Activated CD4-positive, alpha-beta memory T cell treated with anti-CD3 and anti-CD28 coated beads, Interleukin-2, amount 10 ng/mL, durations not matched to agents 7 days and 5 days (primary cell): ENCODE data around the gene SLC2A4. TPM values are rescaled to one million over a fixed set of nuclear protein-coding genes. Genes with fewer than 3 reads are reported as not detected.

Source experiments
- CTCF ChIA-PET: fragments of 350-600 bp; sonication (Branson Sonifier 250); formaldehyde crosslinking; loops from one replicate; lab custom pipeline; 2021; ENCODE audit warnings: antibody characterized with exemption, inconsistent platforms; lab: Charles Lee
- POLR2A ChIA-PET: fragments of 350-600 bp; sonication (Branson Sonifier 250); formaldehyde crosslinking; loops from one replicate; lab custom pipeline; 2021; ENCODE audit warnings: antibody characterized with exemption; lab: Charles Lee
- DNase-seq: peaks from one replicate; pipeline ENCODE4 v3.0.0-alpha.2; 2020
- H3K27ac Mint-ChIP-seq: one replicate; pipeline ENCODE4 v1.8.0; 2021; ENCODE audit warnings: mild to moderate bottlenecking, mixed read lengths
- H3K27me3 Mint-ChIP-seq: one replicate; pipeline ENCODE4 v1.8.0; 2021; ENCODE audit warnings: mixed read lengths
- H3K36me3 Mint-ChIP-seq: one replicate; pipeline ENCODE4 v1.8.0; 2021; ENCODE audit warnings: low read depth, mixed read lengths
- H3K4me1 Mint-ChIP-seq: one replicate; pipeline ENCODE4 v1.8.0; 2021; ENCODE audit warnings: mixed read lengths
- H3K4me3 Mint-ChIP-seq: one replicate; pipeline ENCODE4 v1.8.0; 2021; ENCODE audit warnings: mild to moderate bottlenecking, mixed read lengths
- H3K9me3 Mint-ChIP-seq: one replicate; pipeline ENCODE4 v1.8.0; 2021; ENCODE audit warnings: mixed read lengths
- total RNA-seq, 2 experiments: library from RNA; stranded (reverse); gene quantifications; one replicate each; pipeline ENCODE4 v1.2.3, GENCODE V29; 2021

Gene SLC2A4
- not detected for total RNA-seq

- H3K36me3 Mint-ChIP-seq = no peaks in the 10 kb centered on the region
- H3K9me3 Mint-ChIP-seq = no peaks in the 10 kb centered on the region
- H3K27me3 Mint-ChIP-seq = peaks cover 30% of the 10 kb centered on the region
- peaks cover 24% of the 10 kb centered on the region for H3K4me1 Mint-ChIP-seq
- CTCF ChIA-PET = interaction anchor here (0.6 to 1.5 kb wide), 4 partner anchors 15 to 30 kb away, joined by 3 to 9 read pairs (median 3); partner anchors contain the start of gene CTDNEP1
- peak within 1 kb of the TSS; percentile 56 for H3K4me3 Mint-ChIP-seq
- DNase-seq = peak; percentile 86
- POLR2A ChIA-PET = interaction anchor here (1.1 to 1.6 kb wide), 3 partner anchors 33 to 281 kb away, joined by 3 to 4 read pairs (median 3); partner anchors contain the start of gene SENP3
- no peak within 1 kb of the TSS for H3K27ac Mint-ChIP-seq
Measured at GRCh38 chr17:7281074-7281952, at the start of gene SLC2A4. Gene SLC2A4, plus strand, starts transcription at chr17:7281718. Its CDS starts 217 bp downstream, at chr17:7281935.

GRCh38 chr17:7232114-7232513, 49.4 kb upstream of the SLC2A4 start:
- peaks cover 55% of the 10 kb centered on the region for H3K36me3 Mint-ChIP-seq
- H3K4me1 Mint-ChIP-seq = peaks cover 53% of the 10 kb centered on the region

GRCh38 chr17:7233701-7234082, 47.8 kb upstream of the SLC2A4 start:
- Mint-ChIP-seq H3K9me3 (no peaks in the 10 kb centered on the region), H3K4me3 (peak overlapping the region; percentile 96), H3K27me3 (no peaks in the 10 kb centered on the region), H3K4me1 (peaks cover 54% of the 10 kb centered on the region), H3K36me3 (peaks cover 48% of the 10 kb centered on the region), H3K27ac (peak overlapping the region; percentile 81)
- no peak for DNase-seq
- CTCF ChIA-PET = interaction anchor here (6.6 kb wide), 1 partner anchor 13 kb away, joined by 44 read pairs; the partner anchor contains the start of genes ACADVL and DLG4
- POLR2A ChIA-PET = interaction anchor here (1.0 to 1.8 kb wide), 8 partner anchors 9 to 350 kb away, joined by 3 to 29 read pairs (median 6); partner anchors contain the start of genes ACADVL, CTDNEP1, DLG4 and ELP5

More at GRCh38 chr17:7232114-7232513, 49.4 kb upstream of the SLC2A4 start:
- ChIA-PET POLR2A (interaction anchor here (0.7 to 1.4 kb wide), 5 partner anchors 11 to 166 kb away, joined by 3 to 6 read pairs (median 3); no protein-coding TSS in a partner anchor), CTCF (interaction anchor here (1.0 kb wide), 1 partner anchor 64 kb away, joined by 3 read pairs; no protein-coding TSS in a partner anchor)
- Mint-ChIP-seq H3K27ac (no peak overlapping the region), H3K27me3 (no peaks in the 10 kb centered on the region), H3K9me3 (no peaks in the 10 kb centered on the region), H3K4me3 (peak overlapping the region; percentile 0)
- DNase-seq = no peak

- ChIA-PET POLR2A (interaction anchor here (0.6 to 1.8 kb wide), 9 partner anchors 8 to 350 kb away, joined by 3 to 29 read pairs (median 6); partner anchors contain the start of genes ACADVL, CTDNEP1, DLG4 and ELP5), CTCF (interaction anchor here (0.8 to 6.6 kb wide), 2 partner anchors 13 to 62 kb away, joined by 3 to 44 read pairs; partner anchors contain the start of genes ACADVL and DLG4)
- peak within 1 kb of the TSS; percentile 96 for H3K4me3 Mint-ChIP-seq
- H3K27me3 Mint-ChIP-seq = no peaks in the 10 kb centered on the region
- peak; percentile 95 for DNase-seq
- H3K36me3 Mint-ChIP-seq = peaks cover 47% of the 10 kb centered on the region
- H3K27ac Mint-ChIP-seq = peak within 1 kb of the TSS; percentile 81
- no peaks in the 10 kb centered on the region for H3K9me3 Mint-ChIP-seq
- peaks cover 54% of the 10 kb centered on the region for H3K4me1 Mint-ChIP-seq
Measured at GRCh38 chr17:7234083-7234951, 47.2 kb upstream of the SLC2A4 start, which contains the start of gene DVL2. Gene DVL2, minus strand, starts transcription at chr17:7234517. Its CDS starts 255 bp downstream, at chr17:7234262.

- POLR2A ChIA-PET = interaction anchor here (0.9 to 9.1 kb wide), 6 partner anchors 15 to 72 kb away, joined by 3 to 100 read pairs (median 6); partner anchors contain the start of genes ACADVL, CTDNEP1 and DLG4
- peak overlapping the region; percentile 64 for H3K27ac Mint-ChIP-seq
Measured at GRCh38 chr17:7235693-7236665, 45.5 kb upstream of the SLC2A4 start.

GRCh38 chr17:7236808-7237207, 44.7 kb upstream of the SLC2A4 start:
- Mint-ChIP-seq H3K27ac (peak overlapping the region; percentile 92), H3K4me3 (peak overlapping the region; percentile 87), H3K4me1 (peaks cover 72% of the 10 kb centered on the region), H3K36me3 (peaks cover 62% of the 10 kb centered on the region), H3K27me3 (no peaks in the 10 kb centered on the region), H3K9me3 (no peaks in the 10 kb centered on the region)
- ChIA-PET POLR2A (interaction anchor here (0.9 to 9.1 kb wide), 6 partner anchors 15 to 100 kb away, joined by 3 to 100 read pairs (median 6); partner anchors contain the start of genes ACADVL, ACAP1, CTDNEP1 and DLG4), CTCF (interaction anchor here (6.6 kb wide), 1 partner anchor 16 kb away, joined by 44 read pairs; the partner anchor contains the start of genes ACADVL and DLG4)
- no peak for DNase-seq

More at GRCh38 chr17:7235693-7236665, 45.5 kb upstream of the SLC2A4 start:
- DNase-seq = no peak
- Mint-ChIP-seq H3K36me3 (peaks cover 53% of the 10 kb centered on the region), H3K9me3 (no peaks in the 10 kb centered on the region), H3K4me1 (peaks cover 65% of the 10 kb centered on the region), H3K4me3 (peak overlapping the region; percentile 1), H3K27me3 (no peaks in the 10 kb centered on the region)
- CTCF ChIA-PET = interaction anchor here (6.6 kb wide), 1 partner anchor 15 kb away, joined by 44 read pairs; the partner anchor contains the start of genes ACADVL and DLG4

GRCh38 chr17:7237266-7237760, 44.2 kb upstream of the SLC2A4 start:
- peak overlapping the region; percentile 87 for H3K4me3 Mint-ChIP-seq
- CTCF ChIA-PET = interaction anchor here (1.3 to 6.6 kb wide), 2 partner anchors 16 to 23 kb away, joined by 3 to 44 read pairs; partner anchors contain the start of genes ACADVL and DLG4
- H3K36me3 Mint-ChIP-seq = peaks cover 62% of the 10 kb centered on the region
- no peak for DNase-seq
- H3K9me3 Mint-ChIP-seq = no peaks in the 10 kb centered on the region
- peaks cover 71% of the 10 kb centered on the region for H3K4me1 Mint-ChIP-seq
- H3K27me3 Mint-ChIP-seq = no peaks in the 10 kb centered on the region
- H3K27ac Mint-ChIP-seq = peak overlapping the region; percentile 92
- POLR2A ChIA-PET = interaction anchor here (0.9 to 9.1 kb wide), 7 partner anchors 13 to 99 kb away, joined by 3 to 100 read pairs (median 6); partner anchors contain the start of genes ACADVL, ACAP1, CTDNEP1 and DLG4

- CTCF ChIA-PET = interaction anchor here (0.6 to 6.6 kb wide), 3 partner anchors 17 to 483 kb away, joined by 3 to 44 read pairs (median 3); partner anchors contain the start of genes ACADVL and DLG4
- Mint-ChIP-seq H3K27me3 (no peaks in the 10 kb centered on the region), H3K4me1 (peaks cover 71% of the 10 kb centered on the region), H3K4me3 (peak overlapping the region; percentile 87), H3K9me3 (no peaks in the 10 kb centered on the region), H3K36me3 (peaks cover 64% of the 10 kb centered on the region), H3K27ac (peak overlapping the region; percentile 92)
- DNase-seq = peak; percentile 81
- POLR2A ChIA-PET = interaction anchor here (0.5 to 9.1 kb wide), 8 partner anchors 13 to 457 kb away, joined by 3 to 100 read pairs (median 6); partner anchors contain the start of genes ACADVL, ACAP1, CTDNEP1 and DLG4
Measured at GRCh38 chr17:7237761-7238419, 43.6 kb upstream of the SLC2A4 start.

GRCh38 chr17:7238420-7239090, 43.0 kb upstream of the SLC2A4 start:
- Mint-ChIP-seq H3K4me1 (peaks cover 71% of the 10 kb centered on the region), H3K27ac (peak overlapping the region; percentile 92), H3K36me3 (peaks cover 68% of the 10 kb centered on the region), H3K27me3 (no peaks in the 10 kb centered on the region), H3K4me3 (peak overlapping the region; percentile 87), H3K9me3 (no peaks in the 10 kb centered on the region)
- POLR2A ChIA-PET = interaction anchor here (1.0 to 9.1 kb wide), 8 partner anchors 12 to 448 kb away, joined by 4 to 100 read pairs (median 7); partner anchors contain the start of genes ACADVL, ACAP1, CTDNEP1 and DLG4
- no peak for DNase-seq
- CTCF ChIA-PET = interaction anchor here (0.6 to 6.6 kb wide), 3 partner anchors 18 to 482 kb away, joined by 3 to 44 read pairs (median 3); partner anchors contain the start of genes ACADVL and DLG4
